GM19372 (cell line): ENCODE measurements around the gene KCNJ5.

Source experiments
- ATAC-seq: cut with Tn5 transposase; IDR thresholded peaks from one replicate; pipeline ENCODE4 v1.9.1; 2021; ENCODE audit warnings: mild to moderate bottlenecking, low read depth, moderate library complexity; ENCODE audit not compliant: unreplicated experiment

KCNJ5 gene

DNA sequence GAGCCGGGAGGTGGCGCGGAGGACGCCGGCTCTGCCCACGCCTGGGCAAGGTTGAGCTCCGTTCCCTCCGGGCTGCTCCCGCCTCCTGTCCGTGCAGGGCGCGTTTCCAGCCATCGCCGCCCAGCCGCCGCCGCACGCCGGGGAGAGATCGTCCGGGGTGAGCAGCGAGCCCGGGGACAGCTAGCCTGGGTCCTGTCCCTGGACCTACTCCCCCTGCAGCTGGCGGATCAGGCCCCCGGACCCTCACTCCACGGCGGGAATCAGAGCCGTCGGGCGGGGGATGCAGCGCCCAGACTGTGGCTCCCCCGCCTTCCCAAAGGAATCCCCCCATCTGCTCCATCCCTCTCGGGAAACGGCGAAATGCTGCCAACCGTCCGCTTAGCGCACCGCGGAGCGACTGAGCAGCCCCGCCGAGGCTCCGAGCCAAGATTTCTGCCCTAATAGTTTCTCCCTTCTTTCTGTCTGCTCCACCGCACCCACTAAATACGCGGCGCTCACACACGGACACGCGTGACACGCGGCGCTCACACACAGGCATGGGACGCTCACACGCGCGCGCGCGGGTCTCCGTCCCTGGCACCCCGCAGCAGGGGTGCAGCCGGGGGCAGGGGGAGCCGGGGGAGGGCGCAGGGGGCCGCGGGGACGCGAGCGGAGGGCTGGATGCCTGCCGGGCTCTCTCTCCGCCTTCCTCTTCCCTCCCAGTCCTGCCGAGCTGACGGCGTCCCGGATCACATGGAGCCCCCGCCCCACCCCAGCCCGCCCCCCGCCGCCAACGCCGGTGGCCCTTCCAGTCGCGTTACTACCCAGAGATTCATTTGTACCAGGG, at the start of gene KCNJ5:
Gene KCNJ5, plus strand, starts transcription at position 814 of the 826 bp plus-strand sequence. CDS start 19,918 bp downstream, outside the sequence.
- no peak for ATAC-seq

DNA sequence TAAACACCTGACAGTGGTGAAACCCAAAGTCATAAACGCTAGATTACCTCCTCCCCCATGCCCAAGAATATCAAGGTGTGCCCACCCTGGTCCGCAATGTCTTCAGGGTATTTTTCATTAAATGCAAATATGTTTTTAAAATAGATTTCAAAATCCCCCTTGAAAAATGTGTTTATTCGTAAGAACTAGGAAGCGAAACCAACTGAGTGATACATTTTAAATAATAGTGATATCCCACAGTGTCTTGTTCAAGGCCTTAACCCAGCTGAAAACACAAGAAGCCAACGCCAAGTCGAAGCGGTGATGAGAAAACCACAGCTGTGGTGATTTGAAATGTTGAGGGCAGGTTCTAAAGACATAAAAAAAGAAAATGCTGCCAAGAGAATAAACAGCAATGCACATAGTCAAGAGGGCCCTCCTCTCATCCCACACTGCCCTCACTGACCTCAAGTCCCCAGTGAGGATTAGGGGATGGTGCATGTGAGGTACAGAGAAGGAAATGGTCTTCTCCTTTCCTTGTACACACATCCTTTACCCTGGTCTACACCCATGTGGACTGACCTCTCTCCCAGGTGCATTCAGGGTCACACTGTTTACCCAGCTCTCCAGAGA, 49.6 kb upstream of the KCNJ5 start:
- peak; percentile 68 for ATAC-seq

DNA sequence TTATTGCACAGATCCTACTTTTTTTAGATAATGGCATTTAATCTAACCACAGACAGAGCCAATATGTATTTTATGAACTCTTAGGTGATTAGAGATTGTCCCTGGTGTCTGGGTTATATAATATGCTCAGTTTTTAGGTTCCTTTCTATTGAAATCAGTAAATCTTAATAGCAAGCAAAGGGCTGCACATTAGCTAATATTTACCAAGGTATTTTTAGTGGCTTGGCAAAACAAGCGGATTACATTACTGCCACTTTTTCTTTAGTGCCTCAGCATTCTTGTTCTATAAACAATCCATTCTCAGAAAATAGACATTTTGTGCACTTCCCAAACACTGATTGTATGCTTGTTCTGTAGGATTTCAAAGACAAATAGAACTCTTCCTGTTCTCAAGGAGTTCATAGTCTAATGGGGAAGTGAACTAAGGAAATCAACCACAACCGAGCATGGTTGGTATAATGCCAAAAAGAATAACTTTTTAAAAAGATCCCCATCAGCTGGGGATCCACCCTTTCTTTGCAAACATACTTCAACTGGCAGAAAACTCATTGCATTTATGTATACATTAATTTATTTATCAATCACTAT, 47.9 kb upstream of the KCNJ5 start:
- no peak for ATAC-seq

DNA sequence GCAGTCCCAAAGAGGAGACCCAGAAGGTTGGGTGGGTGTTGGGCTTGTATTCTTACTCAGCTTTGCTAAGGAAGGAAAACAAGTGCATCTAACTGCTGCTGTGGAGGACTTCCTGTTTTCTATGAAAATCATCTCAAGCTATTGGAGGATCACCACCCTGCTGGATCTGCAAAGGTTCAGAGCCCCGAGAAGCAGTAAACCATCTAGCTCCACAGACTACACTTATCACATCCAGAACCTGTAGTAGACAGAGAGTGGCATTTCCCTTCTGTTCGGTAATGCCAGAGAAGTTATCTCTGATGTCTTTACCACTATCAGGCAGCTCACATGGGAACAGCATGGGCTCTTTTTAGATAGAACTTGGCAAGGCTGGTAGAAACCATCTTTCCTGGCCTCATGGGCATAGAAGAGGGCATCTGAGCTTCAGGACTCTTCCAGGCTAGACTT, 45.8 kb upstream of the KCNJ5 start:
- ATAC-seq: no peak

DNA sequence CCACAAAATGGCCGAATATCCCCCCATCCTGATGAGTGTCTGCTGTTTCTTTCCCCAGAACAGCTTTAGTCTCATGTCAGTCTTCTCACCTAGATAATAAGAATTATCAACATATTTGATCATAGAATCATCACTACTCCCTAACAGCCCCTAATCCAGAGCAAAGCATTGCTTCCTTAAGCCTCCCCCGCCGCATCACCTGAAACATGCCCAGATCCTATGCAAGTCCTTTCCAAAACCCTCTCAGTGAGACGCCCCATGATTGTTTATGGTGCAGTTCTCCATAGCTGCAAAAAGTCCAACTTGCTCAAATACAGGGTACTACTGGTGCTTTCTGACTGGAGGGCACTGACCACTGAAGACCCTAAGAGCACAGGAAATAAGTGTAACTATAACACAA, 44.2 kb upstream of the KCNJ5 start:
- no peak for ATAC-seq

DNA sequence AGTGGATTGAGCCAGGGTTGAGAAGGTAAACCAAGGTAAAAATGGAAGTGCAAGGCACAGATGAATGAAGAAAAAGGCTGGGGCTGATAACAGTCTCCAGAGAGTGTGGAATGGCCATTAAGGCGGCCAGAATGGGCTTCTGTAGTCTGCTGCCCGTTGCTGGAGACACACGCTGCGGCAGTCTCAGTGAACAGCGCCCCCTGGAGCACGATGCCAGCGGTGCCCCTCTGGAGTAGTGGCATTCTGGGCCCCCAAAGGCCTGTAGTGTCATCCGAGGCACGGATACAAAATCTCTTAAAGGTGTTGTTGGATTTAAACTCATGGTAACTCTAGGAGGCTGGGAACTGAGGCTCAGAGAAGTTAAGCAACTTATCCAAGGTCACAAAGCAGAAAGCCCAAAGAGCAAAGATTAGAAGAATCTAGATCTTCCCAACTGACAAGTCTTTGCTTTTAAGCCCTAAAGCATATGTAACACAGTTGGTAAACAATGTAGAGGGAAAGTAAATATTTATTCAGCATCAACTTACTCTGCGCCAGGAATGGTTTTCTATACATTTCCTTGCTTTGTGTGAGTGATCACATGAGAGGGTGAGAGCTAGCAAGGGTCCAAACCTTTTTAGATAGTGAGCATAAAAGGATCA, 42.2 kb upstream of the KCNJ5 start:
- ATAC-seq: peak; percentile 91

DNA sequence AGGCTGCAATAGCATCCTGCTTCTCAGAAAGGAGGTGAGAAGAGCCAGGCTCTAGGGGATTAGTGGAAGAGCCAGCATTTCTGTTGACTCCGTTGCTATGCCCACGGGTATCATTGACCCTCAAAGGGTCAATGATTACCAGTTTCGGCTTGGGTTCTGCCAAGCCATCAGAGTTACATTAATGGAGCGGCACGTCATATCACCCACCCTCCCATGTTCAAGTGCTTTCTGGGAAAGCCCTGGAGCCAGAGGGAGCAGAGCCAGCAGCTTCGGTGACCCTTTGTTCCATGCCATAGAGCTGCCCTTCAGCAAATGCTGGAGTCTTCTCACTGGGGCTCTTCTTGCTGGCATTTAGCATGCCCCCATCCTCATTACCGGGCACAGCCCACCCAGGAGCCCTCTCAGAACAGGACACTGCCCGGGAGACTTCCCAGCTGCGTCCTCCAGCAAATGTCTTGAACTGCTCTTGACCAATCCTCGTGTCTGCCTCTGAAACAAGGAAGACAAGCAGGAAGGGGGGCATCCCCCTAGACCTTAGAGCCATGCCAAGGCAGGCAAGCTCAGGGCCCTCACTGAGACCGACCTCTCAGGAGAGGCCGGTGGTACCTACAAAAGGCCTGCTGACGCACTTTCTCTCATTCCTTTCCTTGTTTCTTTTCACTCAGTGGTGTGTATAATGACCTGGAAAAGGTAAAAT, 38.7 kb upstream of the KCNJ5 start:
- ATAC-seq: no peak

DNA sequence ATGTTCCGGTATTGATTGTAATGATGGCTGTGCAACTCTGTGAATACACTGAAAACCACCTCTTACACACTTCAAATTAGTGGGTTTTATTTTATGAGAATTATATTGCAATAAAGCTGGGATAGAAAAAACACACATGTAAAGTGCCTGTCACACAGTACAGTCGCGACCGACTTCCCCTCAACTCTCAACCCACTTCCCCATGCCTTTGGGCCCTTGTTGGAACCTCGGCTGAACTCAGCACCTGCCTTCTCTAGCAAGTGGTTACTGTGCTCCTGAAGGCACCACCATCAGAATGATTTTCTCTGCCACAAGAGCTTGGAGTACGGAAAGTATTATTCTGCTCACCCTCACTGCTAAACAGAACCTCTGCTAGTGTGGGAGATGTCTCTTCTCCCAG, 37.6 kb upstream of the KCNJ5 start:
- no peak for ATAC-seq

DNA sequence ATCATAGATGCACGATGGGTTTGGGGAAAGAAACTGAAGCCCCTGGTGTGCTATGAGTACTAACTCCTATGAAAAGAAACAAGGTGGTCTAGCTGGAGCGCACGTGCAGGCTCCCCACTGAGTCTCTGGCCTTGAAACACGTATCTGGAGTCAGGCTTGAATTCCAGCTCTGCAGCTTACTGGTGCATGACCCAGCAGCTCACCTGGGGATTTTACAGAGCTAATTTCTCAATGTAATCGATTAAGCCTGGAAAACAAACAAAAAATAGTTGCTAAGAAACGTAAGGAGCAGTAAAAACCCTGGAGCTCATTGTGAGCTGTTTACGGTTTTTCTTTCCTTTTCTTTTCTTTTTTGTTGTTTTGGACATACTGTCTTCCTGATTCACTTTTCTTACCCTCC, 36.3 kb upstream of the KCNJ5 start:
- ATAC-seq: no peak

DNA sequence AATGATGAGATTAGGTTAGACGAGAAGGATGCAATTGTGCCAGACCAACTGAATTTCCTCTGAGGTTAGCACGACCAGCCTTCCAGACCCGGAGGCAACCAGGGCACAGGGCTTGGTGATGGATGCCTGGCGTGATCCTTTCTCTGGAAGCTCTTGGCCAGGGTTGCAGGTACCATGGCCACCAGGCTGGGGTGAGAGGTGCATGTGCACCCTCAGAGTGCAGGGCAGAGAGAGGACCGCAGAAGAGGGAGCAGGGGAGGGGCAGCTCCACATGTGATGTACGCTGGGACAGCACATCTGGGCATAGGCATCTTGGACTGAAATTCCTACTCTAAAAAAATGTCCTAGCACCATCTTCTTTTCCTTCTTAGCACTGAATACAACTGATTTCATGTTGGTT, 34.9 kb upstream of the KCNJ5 start:
- ATAC-seq: no peak

DNA sequence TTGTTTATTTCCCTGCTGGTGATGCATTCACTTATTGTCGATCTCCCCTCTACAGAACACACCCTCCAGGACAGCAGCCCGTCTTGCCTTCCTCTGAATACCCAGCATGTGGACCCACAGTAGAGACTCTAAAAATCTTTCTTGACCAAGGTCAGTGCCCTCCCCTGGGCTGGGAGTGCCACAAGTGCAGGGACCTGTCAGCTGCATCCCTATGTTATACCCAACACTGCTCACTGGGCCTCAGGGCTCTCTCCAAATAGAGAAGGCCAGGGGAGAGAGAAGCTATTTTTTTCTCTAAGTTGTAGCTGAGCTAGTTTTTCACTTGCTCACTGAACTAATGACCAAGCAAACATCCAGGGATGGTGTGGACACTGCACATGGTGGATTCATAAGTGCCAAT, 33.8 kb upstream of the KCNJ5 start:
- ATAC-seq: no peak

DNA sequence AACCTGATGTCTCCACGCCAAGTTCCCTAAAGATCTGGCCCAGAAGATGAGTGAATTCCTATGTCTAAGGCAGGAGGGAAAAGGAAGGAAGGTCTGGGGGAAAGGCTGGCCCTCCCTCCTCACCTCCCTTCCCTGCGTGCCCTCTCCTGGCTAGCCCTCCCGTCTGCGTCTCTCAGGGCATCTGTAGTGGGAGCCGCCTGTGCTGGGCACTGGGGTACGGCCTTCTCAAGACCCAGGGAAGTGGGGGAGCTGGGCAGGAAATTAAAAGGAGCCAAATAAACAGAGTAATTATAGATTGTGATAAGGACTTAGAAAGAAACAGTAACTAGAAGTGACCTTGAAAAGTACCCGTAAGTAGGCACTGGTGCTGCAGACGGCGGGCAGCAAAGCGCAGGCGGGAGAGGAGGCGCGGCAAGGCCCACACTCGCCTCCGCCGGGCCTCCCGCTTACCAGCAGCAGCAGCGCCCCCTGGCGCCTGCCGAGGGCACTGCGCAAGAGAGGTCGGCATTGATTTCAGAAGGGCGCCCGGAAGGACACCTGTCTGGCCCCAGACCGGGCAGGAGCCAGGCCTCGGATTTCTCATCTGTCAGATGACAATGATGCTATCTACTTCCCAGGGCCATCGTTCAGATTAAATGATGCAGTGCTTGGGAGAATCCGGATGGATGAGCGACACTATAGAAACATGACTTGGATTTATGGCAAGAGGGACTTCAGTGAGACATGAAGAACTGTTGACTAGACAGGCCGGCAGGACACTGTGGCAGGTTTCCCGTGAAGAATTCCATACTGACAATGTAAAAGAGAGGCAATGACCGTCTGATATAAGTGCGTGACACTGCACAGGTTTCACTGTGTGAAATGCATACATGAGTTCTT, 31.4 kb upstream of the KCNJ5 start:
- ATAC-seq: peak; percentile 95

DNA sequence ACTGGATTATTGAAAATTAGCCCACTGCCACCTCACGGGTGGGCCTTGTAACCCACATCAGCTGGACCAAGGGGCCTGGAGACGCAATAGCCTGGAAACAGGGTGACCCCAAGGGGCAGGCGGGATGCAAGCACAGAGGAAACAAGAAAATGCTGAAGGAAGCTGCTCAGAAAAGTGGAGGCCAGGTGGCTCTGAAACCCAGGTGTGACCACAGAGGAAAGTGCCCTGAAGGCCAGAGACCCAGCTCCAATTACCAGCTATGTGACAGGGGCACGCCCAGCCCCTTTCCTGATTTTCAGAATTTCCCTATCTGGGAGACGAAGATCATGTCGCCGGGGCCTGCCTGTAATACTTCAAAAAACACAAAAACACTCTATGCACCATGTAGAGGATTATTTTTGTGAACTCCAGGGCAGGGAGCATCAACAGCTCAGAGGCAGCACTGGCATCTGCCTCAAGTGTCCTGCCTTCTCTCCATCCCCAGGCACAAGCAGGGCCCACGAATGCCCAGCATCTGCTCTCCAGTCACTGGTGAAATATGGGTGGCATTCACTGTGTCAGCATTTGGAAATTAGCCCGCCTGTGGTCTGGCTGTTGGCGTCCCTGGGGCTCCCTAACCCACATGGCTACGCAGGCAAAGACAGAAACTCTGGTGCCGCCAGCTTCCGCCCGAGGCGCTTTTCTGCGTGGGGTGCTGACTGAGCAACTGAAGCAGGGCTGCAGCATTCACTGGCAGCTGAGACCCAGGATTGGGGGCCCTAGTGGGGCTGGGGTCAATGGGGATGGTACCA, 30.4 kb upstream of the KCNJ5 start:
- no peak for ATAC-seq

DNA sequence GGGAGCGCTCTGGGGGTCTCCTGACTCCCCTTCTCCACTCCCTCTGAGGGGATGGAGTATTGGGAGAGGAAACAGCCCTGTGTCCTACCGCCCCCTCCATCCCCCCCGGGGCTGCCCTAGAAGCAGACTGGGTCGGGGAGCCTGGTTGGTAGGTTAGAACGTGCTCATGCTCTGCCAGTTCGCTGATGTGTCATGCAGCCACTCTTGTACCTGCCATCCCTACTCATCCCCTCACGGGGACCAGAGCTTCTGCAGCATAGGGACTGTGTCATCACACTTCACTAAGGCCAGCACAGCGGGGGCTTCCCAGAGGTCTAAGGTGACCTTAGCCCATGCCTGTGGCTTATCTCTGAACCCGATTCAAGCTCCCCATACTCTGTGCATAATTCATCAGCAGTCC, 28.8 kb upstream of the KCNJ5 start:
- no peak for ATAC-seq

DNA sequence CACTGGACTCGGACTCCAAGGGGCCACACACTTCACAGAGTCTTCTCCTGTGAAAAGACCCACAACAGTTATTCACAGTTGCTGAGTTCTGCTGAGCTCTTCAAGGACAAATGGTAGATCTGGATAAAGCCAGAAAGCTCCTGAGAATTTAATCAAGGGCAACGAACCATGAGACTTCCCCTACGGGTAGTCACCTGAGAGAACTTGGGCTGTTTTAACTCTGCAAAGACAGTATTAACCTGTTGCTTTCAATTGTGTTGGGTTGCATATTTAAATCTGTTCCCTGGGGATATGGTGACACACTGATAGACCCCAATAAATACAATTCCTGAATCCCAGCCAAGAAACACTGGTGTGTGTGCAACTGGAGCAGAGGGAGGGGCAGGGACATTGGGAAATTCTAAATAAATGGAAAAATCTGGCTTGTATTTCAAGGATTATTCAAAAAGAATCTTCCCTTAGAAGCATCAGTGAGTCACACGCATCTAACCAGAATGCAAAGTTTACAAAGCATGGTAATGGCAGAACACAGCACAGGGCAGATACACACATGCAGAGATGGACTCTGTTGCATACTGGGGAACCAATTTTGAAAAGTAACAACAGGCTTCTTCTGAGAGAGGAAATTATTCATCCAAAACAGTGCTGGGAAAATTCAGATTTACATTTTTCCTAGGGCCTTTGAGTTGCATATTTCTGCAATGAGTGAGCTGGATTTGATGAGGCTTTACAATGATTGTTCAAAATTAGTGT, 28.1 kb upstream of the KCNJ5 start:
- ATAC-seq: no peak

DNA sequence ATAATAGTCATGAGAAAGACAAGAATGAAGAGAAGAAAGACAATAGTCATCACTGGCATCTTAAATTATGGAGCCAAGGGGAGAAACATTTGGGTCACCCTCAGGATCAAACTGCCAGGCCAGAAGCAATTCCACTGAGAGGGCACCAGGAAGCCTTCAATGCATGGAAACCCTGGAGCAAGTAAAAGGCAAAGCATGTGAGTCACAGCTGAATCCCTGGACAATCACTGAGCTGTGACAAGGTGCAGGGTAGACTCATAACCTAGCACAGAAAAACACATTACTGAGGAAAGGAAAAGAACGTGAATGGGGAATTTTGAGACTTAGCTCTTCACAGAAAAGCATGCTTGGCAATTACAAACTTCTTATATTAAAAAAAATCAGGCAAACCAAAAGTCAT, 25.7 kb upstream of the KCNJ5 start:
- ATAC-seq: no peak

DNA sequence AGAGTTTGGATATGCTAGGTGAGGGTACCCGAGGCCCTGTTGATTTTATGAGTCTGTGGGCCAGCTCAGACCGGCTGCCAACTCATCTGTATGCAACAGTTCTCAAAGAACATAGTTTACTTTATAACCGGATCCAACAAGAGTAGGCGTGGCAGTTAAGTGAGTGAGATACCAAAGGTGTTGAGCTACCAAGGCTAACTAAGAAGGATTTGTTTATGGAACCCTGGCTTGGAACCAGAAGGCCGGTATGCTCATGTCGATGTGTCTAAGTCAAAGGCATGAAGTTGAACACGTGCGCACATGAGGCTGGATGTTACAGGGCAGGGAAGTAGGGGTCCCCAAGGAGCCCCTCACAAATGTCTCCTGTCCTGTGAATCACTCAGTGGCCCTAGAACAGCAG, 23.9 kb upstream of the KCNJ5 start, which contains the start of gene KCNJ1:
Gene KCNJ1, minus strand, starts transcription at position 20 of the 400 bp plus-strand sequence. CDS start 27,053 bp downstream, outside the sequence.
- ATAC-seq: no peak
